Measurements from ENCODE around the gene WSB1.
"Not testable (repeated sequence)": the region's sequence is repeated elsewhere in the genome, so short reads cannot be mapped to it uniquely, and the experiment has no call there.

The WSB1 gene

GRCh38 chr17:27318633-27319032, 24.7 kb downstream of the WSB1 start:
- DNase-seq = no peak

- DNase-seq = peak; percentile 69
Measured at GRCh38 chr17:27319541-27320221, 25.8 kb downstream of the WSB1 start.

GRCh38 chr17:27320222-27320560, 26.3 kb downstream of the WSB1 start:
- no peak for DNase-seq

- DNase-seq = no peak
Measured at GRCh38 chr17:27321372-27321771, 27.5 kb downstream of the WSB1 start.

- DNase-seq = no peak
Measured at GRCh38 chr17:27322026-27322425, 28.1 kb downstream of the WSB1 start.

- no peak for DNase-seq
Measured at GRCh38 chr17:27322690-27323508, 29.0 kb downstream of the WSB1 start.

GRCh38 chr17:27323538-27324215, 29.8 kb downstream of the WSB1 start:
- no peak for DNase-seq

- no peak for DNase-seq
Measured at GRCh38 chr17:27324771-27325339, 30.9 kb downstream of the WSB1 start.

- DNase-seq = no peak
Measured at GRCh38 chr17:27326051-27326450, 32.1 kb downstream of the WSB1 start.

GRCh38 chr17:27326585-27326984, 32.7 kb downstream of the WSB1 start:
- no peak for DNase-seq

GRCh38 chr17:27327397-27327796, 33.5 kb downstream of the WSB1 start:
- DNase-seq = no peak

GRCh38 chr17:27327871-27328270, 34.0 kb downstream of the WSB1 start:
- DNase-seq = no peak

- not testable (repeated sequence) for DNase-seq
Measured at GRCh38 chr17:27328686-27329085, 34.8 kb downstream of the WSB1 start.

GRCh38 chr17:27329146-27329805, 35.4 kb downstream of the WSB1 start:
- no peak for DNase-seq

- no peak for DNase-seq
Measured at GRCh38 chr17:27332047-27332393, 38.1 kb downstream of the WSB1 start.

GRCh38 chr17:27332485-27333409, 38.8 kb downstream of the WSB1 start:
- DNase-seq = peak; percentile 98

GRCh38 chr17:27333410-27333980, 39.6 kb downstream of the WSB1 start:
- DNase-seq = no peak

- DNase-seq = no peak
Measured at GRCh38 chr17:27336184-27336583, 42.3 kb downstream of the WSB1 start.

- DNase-seq = no peak
Measured at GRCh38 chr17:27338536-27338985, 44.6 kb downstream of the WSB1 start.

GRCh38 chr17:27339198-27339835, 45.4 kb downstream of the WSB1 start:
- DNase-seq = no peak
